HepG2 (cell line): Measurements from ENCODE around the gene PATL1.

Experiments used
- EHMT2 ChIP-seq: fragments of 200-600 bp; sonication (generic); IDR thresholded peaks from 2 replicates; pipeline ENCODE4 v1.7.0; 2017; ENCODE audit warnings: antibody characterized with exemption, low read depth, low read length, borderline replicate concordance
- EP300 ChIP-seq, 3 experiments: sonication (generic) in 1 of 3; formaldehyde crosslinking in 1 of 3; IDR thresholded peaks; 2 replicates each; pipeline versions ENCODE4 v1.5.1 to v1.6.1; 2011 to 2020; ENCODE audit warnings: low read depth in 2 of 3, low read length in 2 of 3, borderline replicate concordance in 1 of 3, improper control_type of control experiment in 1 of 3, mild to moderate bottlenecking in 1 of 3, missing genetic modification reagents in 1 of 3, moderate library complexity in 1 of 3
- GTF2F1 ChIP-seq: fragments of 150-350 bp; IDR thresholded peaks from 2 replicates; pipeline ENCODE4 v1.6.1; 2014; ENCODE audit warnings: low read length
- HNRNPUL1 ChIP-seq: fragments of 200-400 bp; formaldehyde crosslinking; IDR thresholded peaks from 2 replicates; pipeline ENCODE4 v1.6.1; 2017; ENCODE audit warnings: low read depth, mild to moderate bottlenecking, low read length, moderate library complexity
- JUN ChIP-seq: sonication (generic); formaldehyde crosslinking; IDR thresholded peaks from 2 replicates; pipeline ENCODE4 v1.4.0; 2020; ENCODE audit warnings: mild to moderate bottlenecking, missing genetic modification reagents
- KLF6 ChIP-seq: IDR thresholded peaks from 2 replicates; pipeline ENCODE4 v1.8.0; 2016; ENCODE audit warnings: missing biosample characterization, missing genetic modification reagents
- TRIM24 ChIP-seq: sonication (generic); formaldehyde crosslinking; IDR thresholded peaks from 2 replicates; pipeline ENCODE4 v1.8.0; 2022; ENCODE audit warnings: mild to moderate bottlenecking, missing genetic modification reagents
- ZNF30 ChIP-seq: sonication (generic); formaldehyde crosslinking; IDR thresholded peaks from 2 replicates; pipeline ENCODE4 v1.5.0; 2020; ENCODE audit warnings: mild to moderate bottlenecking, missing genetic modification reagents
- ZNF431 ChIP-seq: sonication (generic); formaldehyde crosslinking; IDR thresholded peaks from 2 replicates; pipeline ENCODE4 v1.9.0; 2022; ENCODE audit warnings: missing genetic modification reagents, low read depth, mild to moderate bottlenecking, borderline replicate concordance
- ZNF776 ChIP-seq: sonication (generic); formaldehyde crosslinking; IDR thresholded peaks from 2 replicates; pipeline ENCODE4 v1.4.0; 2020; ENCODE audit warnings: mild to moderate bottlenecking, missing genetic modification reagents
- TF ChIP-seq, protein P1 (sequence below): sonication (generic); formaldehyde crosslinking; IDR thresholded peaks from 2 replicates; pipeline ENCODE4 v1.5.0; 2020; ENCODE audit warnings: mild to moderate bottlenecking, missing genetic modification reagents, moderate library complexity

DNA sequence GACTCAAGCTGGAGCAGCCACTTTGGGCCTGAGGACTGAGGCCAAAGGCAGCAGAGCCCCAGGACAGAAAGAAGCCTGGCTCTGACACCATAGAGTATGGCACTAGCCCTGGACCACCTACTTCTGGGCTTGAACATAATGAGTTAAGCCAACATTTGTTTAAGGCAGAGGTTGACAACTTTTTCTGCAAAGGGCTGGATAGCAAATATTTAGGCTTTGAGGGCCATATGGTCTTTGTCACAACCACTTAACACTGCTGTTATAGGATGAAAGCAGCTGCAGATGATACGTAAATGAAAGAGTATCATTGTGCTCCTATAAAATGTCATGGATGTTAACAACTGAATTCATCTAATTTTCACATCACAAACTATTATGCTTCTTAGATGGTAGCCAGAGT is 69.9 kb downstream of the PATL1 start:
- no peak for TF ChIP-seq ZNF776 (CRISPR knock-in tag)
- no peak for TF ChIP-seq JUN
- no peak for TF ChIP-seq EP300 (IDR thresholded peaks at IDR 0.05; ENCODE audit: low read depth in 2 of 2, low read length in 2 of 2)
- no peak for TF ChIP-seq EP300 (CRISPR knock-in tag; IDR thresholded peaks at IDR 0.05; ENCODE audit: borderline replicate concordance)
- no peak for TF ChIP-seq GTF2F1
- TF ChIP-seq TRIM24: no peak
- TF ChIP-seq, protein P1, sequence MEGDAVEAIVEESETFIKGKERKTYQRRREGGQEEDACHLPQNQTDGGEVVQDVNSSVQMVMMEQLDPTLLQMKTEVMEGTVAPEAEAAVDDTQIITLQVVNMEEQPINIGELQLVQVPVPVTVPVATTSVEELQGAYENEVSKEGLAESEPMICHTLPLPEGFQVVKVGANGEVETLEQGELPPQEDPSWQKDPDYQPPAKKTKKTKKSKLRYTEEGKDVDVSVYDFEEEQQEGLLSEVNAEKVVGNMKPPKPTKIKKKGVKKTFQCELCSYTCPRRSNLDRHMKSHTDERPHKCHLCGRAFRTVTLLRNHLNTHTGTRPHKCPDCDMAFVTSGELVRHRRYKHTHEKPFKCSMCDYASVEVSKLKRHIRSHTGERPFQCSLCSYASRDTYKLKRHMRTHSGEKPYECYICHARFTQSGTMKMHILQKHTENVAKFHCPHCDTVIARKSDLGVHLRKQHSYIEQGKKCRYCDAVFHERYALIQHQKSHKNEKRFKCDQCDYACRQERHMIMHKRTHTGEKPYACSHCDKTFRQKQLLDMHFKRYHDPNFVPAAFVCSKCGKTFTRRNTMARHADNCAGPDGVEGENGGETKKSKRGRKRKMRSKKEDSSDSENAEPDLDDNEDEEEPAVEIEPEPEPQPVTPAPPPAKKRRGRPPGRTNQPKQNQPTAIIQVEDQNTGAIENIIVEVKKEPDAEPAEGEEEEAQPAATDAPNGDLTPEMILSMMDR: no peak
- no peak for TF ChIP-seq ZNF431
- no peak for TF ChIP-seq ZNF30 (CRISPR knock-in tag)
- no peak for TF ChIP-seq HNRNPUL1
- TF ChIP-seq EHMT2: no peak
- TF ChIP-seq KLF6: no peak
